ENCODE measurements around the gene TCN1. TPM values are rescaled to one million over a fixed set of nuclear protein-coding genes. Genes with fewer than 3 reads are reported as not detected.
A peak's percentile ranks its signal among the peaks of the same experiment; 100 is the strongest.

TCN1 gene
- total and polyA plus RNA-seq, 9 of the 15 experiments (the other 6 are each of a cell fraction or from before 2014, with no cell fraction given): 0.63 to 25.9 (median 8.0) TPM

- no peak for TF ChIP-seq ZNF592 (IDR thresholded peaks at IDR 0.05)
- peak; percentile 40 for TF ChIP-seq SMARCB1 (IDR thresholded peaks at IDR 0.05; ENCODE audit: insufficient read length, low read depth)
- TF ChIP-seq CREB1 (IDR thresholded peaks at IDR 0.05): peak; percentile 67; the same call in 1 of the 2 replicates
- TF ChIP-seq CREB1 (CRISPR knock-in tag; IDR thresholded peaks at IDR 0.05): peak; percentile 75
- TF ChIP-seq E2F3 (CRISPR knock-in tag; IDR thresholded peaks at IDR 0.05): 0 out of 2 replicates have a peak, but pooled peaks have one; percentile 28
- peak; percentile 81; the same call in 1 of the 2 replicates for TF ChIP-seq NFRKB (IDR thresholded peaks at IDR 0.05; ENCODE audit: low read depth)
- TF ChIP-seq RBFOX2 (IDR thresholded peaks at IDR 0.05; ENCODE audit: low read depth, low read length): peak; percentile 93
- TF ChIP-seq ZNF511 (CRISPR knock-in tag; IDR thresholded peaks at IDR 0.05): peak; percentile 67; the same call in 1 of the 2 replicates
- TF ChIP-seq RBBP5 (IDR thresholded peaks at IDR 0.05; ENCODE audit: borderline replicate concordance, insufficient read depth, low read length, poor library complexity, severe bottlenecking): peak; percentile 92
- TF ChIP-seq TEAD1 (CRISPR knock-in tag; IDR thresholded peaks at IDR 0.05): peak; percentile 52 to 67; a peak in 3 of 4 replicates
- peak in 1 of 2 experiments; percentile 31; a peak in 1 of 4 replicates for TF ChIP-seq RCOR1 (IDR thresholded peaks at IDR 0.05; ENCODE audit: borderline replicate concordance in 1 of 2, low read depth in 2 of 2, low read length in 2 of 2)
- no peak; the same call in 1 of the 2 replicates for TF ChIP-seq SMARCE1 (IDR thresholded peaks at IDR 0.05)
- TF ChIP-seq HDAC1 (IDR thresholded peaks at IDR 0.05): peak in 1 of 2 experiments; percentile 51; a peak in 1 of 4 replicates
- peak; percentile 57; the same call in 1 of the 2 replicates for TF ChIP-seq HDAC2 (IDR thresholded peaks at IDR 0.05)
- no peak for TF ChIP-seq MYBL2 (IDR thresholded peaks at IDR 0.05; ENCODE audit: low read depth)
- no peak for TF ChIP-seq MYBL2 (CRISPR knock-in tag; IDR thresholded peaks at IDR 0.05; ENCODE audit: borderline replicate concordance)
- TF ChIP-seq JUND (IDR thresholded peaks at IDR 0.05; ENCODE audit: borderline replicate concordance, low read depth, low read length): peak; percentile 81
- peak; percentile 52; the same call in 1 of the 3 replicates for TF ChIP-seq JUND (tag; IDR thresholded peaks at IDR 0.05; ENCODE audit: borderline replicate concordance, low read depth, low read length)
- 0 out of 2 replicates have a peak, but pooled peaks have one; percentile 20 for TF ChIP-seq PTBP1 (IDR thresholded peaks at IDR 0.05; ENCODE audit: low read depth, low read length)
- TF ChIP-seq DPF2 (IDR thresholded peaks at IDR 0.05): no peak
- 0 out of 4 replicates have a peak, but pooled peaks of 1 of the 2 experiments have one; percentile 7 for TF ChIP-seq FOXA3 (CRISPR knock-in tag; conservative IDR thresholded peaks at IDR 0.05 in 1 of 2, IDR thresholded peaks at IDR 0.05 in 1 of 2)
- TF ChIP-seq STAT5A (IDR thresholded peaks at IDR 0.05; ENCODE audit: borderline replicate concordance, low read length): peak; percentile 20; the same call in 1 of the 2 replicates
- peak; percentile 84 for TF ChIP-seq CCNT2 (IDR thresholded peaks at IDR 0.05; ENCODE audit: borderline replicate concordance, extremely low read depth, insufficient read length, low read depth, low read length)
- peak; percentile 40; the same call in 1 of the 2 replicates for TF ChIP-seq MTA1 (IDR thresholded peaks at IDR 0.05; ENCODE audit: borderline replicate concordance)
Measured at GRCh38 chr11:59810189-59810910, 55.9 kb downstream of the TCN1 start, which contains the start of gene MRPL16 (continued).

Measured in K562 (cell line).